H1 (cell line): ENCODE results near the gene CDH18. TPM values are rescaled to one million over a fixed set of nuclear protein-coding genes. Genes with fewer than 3 reads are reported as not detected.

Experiments used
- CTCF ChIA-PET: fragments of 300-600 bp; sonication (Branson Sonifier 250); formaldehyde crosslinking; loops from one replicate; lab custom pipeline; 2021; ENCODE audit not compliant: partially characterized antibody; lab: Charles Lee
- POLR2A ChIA-PET: fragments of 300-600 bp; sonication (Branson Sonifier 250); formaldehyde crosslinking; loops from one replicate; lab custom pipeline; 2021; ENCODE audit warnings: inconsistent platforms; ENCODE audit not compliant: partially characterized antibody; lab: Charles Lee
- DNase-seq, 2 experiments: peaks; one replicate each; pipeline versions ENCODE4 v3.0.0 to v3.0.0-alpha.2; 2010 to 2022; ENCODE audit warnings: low spot score in 2 of 2, low read depth in 1 of 2, mixed read lengths in 1 of 2
- FAIRE-seq: peaks from 2 replicates; lab custom pipeline; 2011; peaks lifted over from hg19 to GRCh38; lab: Jason Lieb, UNC
- H2AFZ ChIP-seq: 2 replicates; pipeline ENCODE4 v1.8.1; 2012; ENCODE audit warnings: low read length, inconsistent platforms
- H2AK5ac ChIP-seq: 2 replicates; pipeline ENCODE4 v1.6.1; 2013; ENCODE audit warnings: low read depth, low read length
- H2BK120ac ChIP-seq: replicated peaks from 2 replicates; pipeline ENCODE3; 2013; ENCODE audit warnings: low read depth, low read length, inconsistent platforms
- H2BK12ac ChIP-seq: 2 replicates; pipeline ENCODE4 v1.6.1; 2013; ENCODE audit warnings: low read depth, low read length
- H2BK15ac ChIP-seq: 2 replicates; pipeline ENCODE4 v1.6.1; 2013; ENCODE audit warnings: low read length
- H2BK20ac ChIP-seq: 2 replicates; pipeline ENCODE4 v1.6.1; 2013; ENCODE audit warnings: low read length
- H2BK5ac ChIP-seq: 2 replicates; pipeline ENCODE4 v1.6.1; 2013; ENCODE audit warnings: low read depth, low read length
- H3K14ac ChIP-seq: 2 replicates; pipeline ENCODE4 v1.6.1; 2013; ENCODE audit warnings: inconsistent platforms; ENCODE audit not compliant: insufficient read length
- H3K18ac ChIP-seq: 2 replicates; pipeline ENCODE4 v1.6.1; 2013; ENCODE audit warnings: low read length; ENCODE audit errors: extremely low read depth
- H3K23ac ChIP-seq: 2 replicates; pipeline ENCODE4 v1.6.1; 2013; ENCODE audit warnings: inconsistent platforms; ENCODE audit not compliant: insufficient read length
- H3K23me2 ChIP-seq: 2 replicates; pipeline ENCODE4 v1.6.1; 2013; ENCODE audit warnings: low read depth, low read length
- H3K27ac ChIP-seq: 2 replicates; pipeline ENCODE4 v1.6.1; 2011; ENCODE audit warnings: low read depth, low read length, inconsistent platforms
- H3K27me3 ChIP-seq, 4 experiments: replicated peaks in 1 of 4; 1 replicate in 1 of 4; 2 replicates in 3 of 4; pipeline versions ENCODE4 v1.6.1 to v1.8.1; 2011 to 2013; ENCODE audit warnings: low read length in 3 of 4, mild to moderate bottlenecking in 3 of 4, inconsistent platforms in 2 of 4, mixed read lengths in 2 of 4, moderate library complexity in 1 of 4; ENCODE audit not compliant: control insufficient read depth in 3 of 4, insufficient read depth in 3 of 4; ENCODE audit errors: extremely low read depth in 1 of 4
- H3K36me3 ChIP-seq, 4 experiments: 2 replicates each; pipeline versions ENCODE4 v1.6.1 to v1.8.1; 2011 to 2013; ENCODE audit warnings: mild to moderate bottlenecking in 4 of 4, low read length in 3 of 4, moderate library complexity in 2 of 4, control low read depth in 1 of 4, inconsistent platforms in 1 of 4; ENCODE audit not compliant: insufficient read depth in 4 of 4, control insufficient read depth in 2 of 4
- H3K4ac ChIP-seq: replicated peaks from 2 replicates; pipeline ENCODE3; 2013; ENCODE audit warnings: low read length, low read depth, mixed read lengths, inconsistent platforms; ENCODE audit not compliant: insufficient read length
- H3K4me1 ChIP-seq, 4 experiments: replicated peaks in 1 of 4; 1 replicate in 1 of 4; 2 replicates in 3 of 4; pipeline versions ENCODE4 v1.6.1 to v1.8.1; 2011 to 2013; ENCODE audit warnings: low read length in 3 of 4, inconsistent platforms in 2 of 4, mixed read lengths in 1 of 4; ENCODE audit not compliant: insufficient read depth in 4 of 4, control insufficient read depth in 3 of 4
- H3K4me2 ChIP-seq, 2 experiments: 2 replicates each; pipeline versions ENCODE4 v1.6.1 to v1.8.1; 2011 to 2013; ENCODE audit warnings: low read depth in 2 of 2, low read length in 2 of 2, control low read depth in 1 of 2, inconsistent platforms in 1 of 2, mild to moderate bottlenecking in 1 of 2; ENCODE audit not compliant: insufficient read depth in 1 of 2
- H3K4me3 ChIP-seq, 4 experiments: fragments of 200-600, 300-600 bp in 1 of 4; sonication (generic), shearing (Covaris generic), sonication (Bioruptor Twin) in 1 of 4; 2 replicates each; pipeline versions ENCODE4 v1.5.1 to v1.8.1; 2011 to 2016; ENCODE audit warnings: low read length in 4 of 4, low read depth in 3 of 4, control low read depth in 2 of 4, inconsistent platforms in 2 of 4, mild to moderate bottlenecking in 2 of 4, mixed read lengths in 1 of 4, moderate library complexity in 1 of 4; ENCODE audit not compliant: insufficient read depth in 2 of 4; ENCODE audit errors: extremely low read depth in 1 of 4
- H3K56ac ChIP-seq: replicated peaks from 2 replicates; pipeline ENCODE3; 2013; ENCODE audit warnings: low read depth, mild to moderate bottlenecking, mixed read lengths, low read length, inconsistent platforms; ENCODE audit not compliant: insufficient read length
- H3K79me1 ChIP-seq: 2 replicates; pipeline ENCODE4 v1.6.1; 2013; ENCODE audit warnings: low read depth, low read length, control low read depth
- H3K79me2 ChIP-seq, 2 experiments: 2 replicates each; pipeline versions ENCODE4 v1.6.1 to v1.8.1; 2012 to 2013; ENCODE audit warnings: low read length in 2 of 2, mild to moderate bottlenecking in 2 of 2, inconsistent platforms in 1 of 2; ENCODE audit not compliant: insufficient read depth in 2 of 2, control insufficient read depth in 1 of 2
- H3K9ac ChIP-seq, 4 experiments: replicated peaks in 1 of 4; 1 replicate in 1 of 4; 2 replicates in 3 of 4; pipeline versions ENCODE4 v1.6.1 to v1.8.1; 2011 to 2013; ENCODE audit warnings: low read depth in 3 of 4, low read length in 3 of 4, control low read depth in 2 of 4, mild to moderate bottlenecking in 2 of 4, moderate library complexity in 2 of 4, inconsistent platforms in 1 of 4; ENCODE audit errors: extremely low read depth in 1 of 4
- H3K9me3 ChIP-seq, 2 experiments: 2 replicates each; pipeline versions ENCODE4 v1.6.1 to v1.8.1; 2012 to 2013; ENCODE audit warnings: mild to moderate bottlenecking in 2 of 2, moderate library complexity in 2 of 2, control low read depth in 1 of 2, inconsistent platforms in 1 of 2, low read depth in 1 of 2, low read length in 1 of 2, mixed read lengths in 1 of 2; ENCODE audit not compliant: insufficient read depth in 2 of 2
- H4K20me1 ChIP-seq, 2 experiments: replicated peaks in 1 of 2; 2 replicates each; pipeline versions ENCODE3 to v1.8.1; 2011 to 2013; ENCODE audit warnings: inconsistent platforms in 2 of 2, low read length in 2 of 2, mild to moderate bottlenecking in 1 of 2; ENCODE audit not compliant: insufficient read depth in 2 of 2, control insufficient read depth in 1 of 2
- H4K5ac ChIP-seq: 2 replicates; pipeline ENCODE4 v1.6.1; 2013; ENCODE audit warnings: low read length, low read depth, mixed read lengths, inconsistent platforms; ENCODE audit not compliant: insufficient read length
- H4K8ac ChIP-seq: 2 replicates; pipeline ENCODE4 v1.8.0; 2013; ENCODE audit warnings: mild to moderate bottlenecking, moderate library complexity, low read length, inconsistent platforms; ENCODE audit not compliant: insufficient read depth; ENCODE audit errors: extremely low read depth
- H4K91ac ChIP-seq: replicated peaks from 2 replicates; pipeline ENCODE3; 2013; ENCODE audit warnings: low read length, mixed read lengths, inconsistent platforms; ENCODE audit not compliant: insufficient read length
- ATF2 ChIP-seq: IDR thresholded peaks from 2 replicates; pipeline ENCODE4 v1.6.1; 2012; ENCODE audit warnings: low read length, inconsistent platforms
- ATF3 ChIP-seq: IDR thresholded peaks from 2 replicates; pipeline ENCODE4 v1.6.1; 2011; ENCODE audit warnings: low read depth, mild to moderate bottlenecking, low read length; ENCODE audit not compliant: insufficient read depth
- CHD2 ChIP-seq: IDR thresholded peaks from 2 replicates; pipeline ENCODE4 v1.6.1; 2012; ENCODE audit warnings: low read length, improper control_type of control experiment
- EP300 ChIP-seq, 2 experiments: IDR thresholded peaks; 1 replicate in 1 of 2; 2 replicates in 1 of 2; pipeline ENCODE4 v1.6.1; 2011 to 2012; ENCODE audit warnings: low read depth in 2 of 2, low read length in 2 of 2, mild to moderate bottlenecking in 2 of 2, borderline replicate concordance in 1 of 2, inconsistent platforms in 1 of 2, moderate library complexity in 1 of 2
- GTF2F1 ChIP-seq: IDR thresholded peaks from 2 replicates; pipeline ENCODE4 v1.6.1; 2012; ENCODE audit warnings: low read depth, low read length, improper control_type of control experiment, borderline replicate concordance
- JUND ChIP-seq: IDR thresholded peaks from 2 replicates; pipeline ENCODE4 v1.6.1; 2011; ENCODE audit warnings: mild to moderate bottlenecking, improper control_type of control experiment, low read length
- KDM4A ChIP-seq: IDR thresholded peaks from one replicate; pipeline ENCODE4 v1.7.1; 2012; ENCODE audit warnings: low read depth, mild to moderate bottlenecking, moderate library complexity, low read length, inconsistent platforms; ENCODE audit not compliant: severe bottlenecking
- RAD21 ChIP-seq, 2 experiments: IDR thresholded peaks in 1 of 2; conservative IDR thresholded peaks in 1 of 2; 2 replicates each; pipeline ENCODE4 v1.6.1; 2011; ENCODE audit warnings: low read depth in 2 of 2, low read length in 2 of 2, improper control_type of control experiment in 1 of 2, inconsistent platforms in 1 of 2, mild to moderate bottlenecking in 1 of 2, moderate library complexity in 1 of 2
- SAP30 ChIP-seq: fragments of 300-600 bp; sonication (generic); IDR thresholded peaks from 2 replicates; pipeline ENCODE4 v1.7.1; 2012; ENCODE audit warnings: low read length, moderate library complexity, mild to moderate bottlenecking, inconsistent platforms; ENCODE audit not compliant: insufficient read depth, insufficient replicate concordance
- SUZ12 ChIP-seq: fragments of 200-600 bp; sonication (generic); IDR thresholded peaks from 2 replicates; pipeline ENCODE4 v1.6.1; 2012; ENCODE audit warnings: mild to moderate bottlenecking, inconsistent platforms, low read length, moderate library complexity, mixed read lengths
- TAF1 ChIP-seq: IDR thresholded peaks from 2 replicates; pipeline ENCODE4 v1.6.1; 2011; ENCODE audit warnings: mild to moderate bottlenecking, low read depth, low read length
- WGBS, 2 experiments: shearing (Covaris generic) in 1 of 2; methylation state at CpG; one replicate each; pipeline versions ENCODE4 v1.1.6 to v1.1.7; 2013 to 2015; ENCODE audit warnings: low lambda C conversion rate in 2 of 2, mixed read lengths in 2 of 2, inconsistent platforms in 1 of 2, low coverage in 1 of 2, missing lambda C conversion rate in 1 of 2; ENCODE audit not compliant: insufficient replicate concordance in 2 of 2, insufficient coverage in 1 of 2, insufficient read length in 1 of 2; ENCODE audit errors: extremely low coverage in 1 of 2, missing lambda C conversion rate in 1 of 2; 5-methylcytosine and 5-hydroxymethylcytosine counted together
- polyA plus RNA-seq, 7 experiments: library from polyadenylated mRNA; depleted of rRNA in 3 of 7; stranded (reverse) in 5 of 7; unstranded in 2 of 7; fragments of >200 nt in 5 of 7; fragments of 200-250 nt in 2 of 7; gene quantifications; 1 replicate in 5 of 7; 2 replicates in 1 of 7; 4 replicates in 1 of 7; pipeline versions ENCODE4 v1.2.1 to v1.2.3, GENCODE V29; 2011 to 2013; ENCODE audit warnings: missing spikeins in 2 of 7, mixed read lengths in 2 of 7
- total RNA-seq: library from RNA; stranded (reverse); fragmentation: NEBNext Ultra II Directional; extraction: Animal tissue kit (Norgen Biotek cat#: 25700); gene quantifications from 2 replicates; pipeline ENCODE4 v1.2.1, GENCODE V29; 2021

The CDH18 gene
- total and polyA plus RNA-seq, 2 of the 8 experiments (the other 6 are each of a cell fraction or from before 2014, with no cell fraction given): 0.30 to 0.32 TPM

GRCh38 chr5:19782566-19782965 is 205.4 kb downstream of the CDH18 start:
- no peak overlapping the region for H3K9ac ChIP-seq
- no peak overlapping the region for H4K8ac ChIP-seq
- ChIA-PET CTCF (no interaction called here), POLR2A (no interaction called here)
- FAIRE-seq: no peak
- no peak overlapping the region for H3K4me2 ChIP-seq
- DNase-seq: no peak
- no peak overlapping the region for H3K4ac ChIP-seq
- H2AFZ ChIP-seq: no peak overlapping the region
- H3K79me2 ChIP-seq: no peaks in the 10 kb centered on the region
- H3K23me2 ChIP-seq: no peaks in the 10 kb centered on the region; the same call in 1 of the 2 replicates
- H2BK12ac ChIP-seq: no peak overlapping the region
- no peaks in the 10 kb centered on the region for H3K9me3 ChIP-seq
- H3K56ac ChIP-seq: no peak overlapping the region
- no peak overlapping the region for H2BK20ac ChIP-seq
- no peak overlapping the region for H4K91ac ChIP-seq
- H3K79me1 ChIP-seq: no peaks in the 10 kb centered on the region
- H3K4me3 ChIP-seq: no peak overlapping the region
- H2BK5ac ChIP-seq: no peak overlapping the region; the same call in 1 of the 2 replicates
- H3K18ac ChIP-seq: no peak overlapping the region
- no peak overlapping the region for H3K27ac ChIP-seq
- WGBS, 2 experiments: 87% methylated on average over 2 of the region's 2 CpGs; no CpG with 5 or more reads in 1 of the 2 experiments
- no peaks in the 10 kb centered on the region for H3K36me3 ChIP-seq
- H2AK5ac ChIP-seq: no peak overlapping the region
- H3K4me1 ChIP-seq: no peaks in the 10 kb centered on the region; a peak in 1 of 7 replicates
- no peak overlapping the region for H3K23ac ChIP-seq
- no peaks in the 10 kb centered on the region for H4K20me1 ChIP-seq
- H2BK120ac ChIP-seq: no peak overlapping the region
- no peak overlapping the region for H3K14ac ChIP-seq
- no peak overlapping the region for H4K5ac ChIP-seq
- H2BK15ac ChIP-seq: no peak overlapping the region
- H3K27me3 ChIP-seq: no peaks in the 10 kb centered on the region
- TF ChIP-seq RAD21 (IDR thresholded peaks at IDR 0.05 in 1 of 2, conservative IDR thresholded peaks at IDR 0.05 in 1 of 2; ENCODE audit: low read depth in 2 of 2, low read length in 2 of 2) (no peak), ATF2 (no peak), EP300 (IDR thresholded peaks at IDR 0.05; ENCODE audit: borderline replicate concordance in 1 of 2, low read depth in 2 of 2, low read length in 2 of 2) (no peak), ATF3 (no peak), JUND (no peak), TAF1 (no peak), SAP30 (no peak), GTF2F1 (no peak), CHD2 (no peak), SUZ12 (no peak), KDM4A (no peak)
